A549 (cell line): ENCODE data around the gene CEP76. TPM values are rescaled to one million over a fixed set of nuclear protein-coding genes. Genes with fewer than 3 reads are reported as not detected.

ENCODE experiments used
- ATAC-seq, 2 experiments: fragments of 200-7000 bp in 1 of 2; fragments of >200 bp in 1 of 2; cut with Nextera tagmentation in 1 of 2; cut with Tn5 transposase in 1 of 2; 3 replicates each; pipeline versions ENCODE4 v1.8.0 to v1.9.1; 2018 to 2020; ENCODE audit warnings: mild to moderate bottlenecking in 1 of 2, moderate library complexity in 1 of 2
- CTCF ChIA-PET: fragments of 300-600 bp; sonication (Branson Sonifier 250); formaldehyde crosslinking; extraction: SDS; loops from one replicate; lab custom pipeline; 2021; ENCODE audit warnings: antibody characterized with exemption, inconsistent platforms; lab: Yijun Ruan, JAX
- POLR2A ChIA-PET: fragments of 350-600 bp; formaldehyde crosslinking; extraction: SDS; loops from one replicate; lab custom pipeline; 2021; ENCODE audit warnings: antibody characterized with exemption, inconsistent platforms; lab: Yijun Ruan, JAX
- DNase-seq, 2 experiments: peaks; one replicate each; pipeline versions ENCODE4 v3.0.0 to v3.0.0-alpha.2; 2011 to 2016; ENCODE audit warnings: low read depth in 1 of 2, low spot score in 1 of 2
- FAIRE-seq: peaks from 2 replicates; lab custom pipeline; 2011; peaks lifted over from hg19 to GRCh38; lab: Jason Lieb, UNC
- H3K27ac ChIP-seq, 2 experiments: fragments of >200 bp; sonication (Bioruptor Twin); formaldehyde crosslinking; 3 replicates each; pipeline ENCODE4 v1.5.1; 2016 to 2017
- H3K4me1 ChIP-seq: fragments of >200 bp; sonication (Bioruptor Twin); formaldehyde crosslinking; 3 replicates; pipeline ENCODE4 v1.6.1; 2016
- H3K4me2 ChIP-seq: fragments of >200 bp; sonication (Bioruptor Twin); formaldehyde crosslinking; 3 replicates; pipeline ENCODE4 v1.6.1; 2016
- H3K4me3 ChIP-seq: fragments of >200 bp; sonication (Bioruptor Twin); formaldehyde crosslinking; 3 replicates; pipeline ENCODE4 v1.5.1; 2016
- H3K9me3 ChIP-seq: fragments of >200 bp; sonication (Bioruptor Twin); formaldehyde crosslinking; 3 replicates; pipeline ENCODE4 v1.6.1; 2016
- BHLHE40 ChIP-seq: IDR thresholded peaks from 2 replicates; pipeline ENCODE4 v1.6.1; 2012; ENCODE audit warnings: low read depth, low read length, inconsistent platforms
- CHD4 ChIP-seq: fragments of 200-600 bp; sonication (generic); IDR thresholded peaks from 2 replicates; pipeline ENCODE4 v1.6.1; 2016; ENCODE audit warnings: antibody characterized with exemption, mild to moderate bottlenecking, borderline replicate concordance
- CTCF ChIP-seq: fragments of >200 bp; sonication (Bioruptor Twin); formaldehyde crosslinking; IDR thresholded peaks from 3 replicates; pipeline ENCODE4 v1.5.1; 2016
- ESRRA ChIP-seq: fragments of 150-350 bp; IDR thresholded peaks from 2 replicates; pipeline ENCODE4 v1.6.1; 2014; ENCODE audit warnings: mild to moderate bottlenecking, low read length, borderline replicate concordance
- FOSB ChIP-seq: fragments of 250-450 bp; sonication (Bioruptor Pico); IDR thresholded peaks from 2 replicates; pipeline ENCODE4 v1.5.0; 2020; ENCODE audit warnings: mild to moderate bottlenecking, moderate library complexity
- FOSL2 ChIP-seq, 2 experiments: fragments of 450-650 bp in 1 of 2; fragments of >200 bp in 1 of 2; sonication (Bioruptor Twin) in 1 of 2; formaldehyde crosslinking; IDR thresholded peaks; 2 replicates each; pipeline versions ENCODE4 v1.5.0 to v1.6.1; 2016 to 2020; ENCODE audit warnings: mild to moderate bottlenecking in 1 of 2, moderate library complexity in 1 of 2
- FOXS1 ChIP-seq: fragments of 250-450 bp; sonication (Bioruptor Pico); IDR thresholded peaks from 2 replicates; pipeline ENCODE4 v1.5.0; 2020; ENCODE audit warnings: mild to moderate bottlenecking, moderate library complexity
- HDAC2 ChIP-seq: fragments of 200-600 bp; sonication (generic); IDR thresholded peaks from 2 replicates; pipeline ENCODE4 v1.6.1; 2016
- HES2 ChIP-seq: fragments of >200 bp; sonication (Bioruptor Twin); formaldehyde crosslinking; IDR thresholded peaks from 2 replicates; pipeline ENCODE4 v1.6.1; 2016
- JUNB ChIP-seq: fragments of >200 bp; sonication (Bioruptor Twin); formaldehyde crosslinking; IDR thresholded peaks from 2 replicates; pipeline ENCODE4 v1.6.1; 2016
- KDM1A ChIP-seq: fragments of 200-600 bp; sonication (generic); IDR thresholded peaks from 2 replicates; pipeline ENCODE4 v1.6.1; 2016; ENCODE audit warnings: low read depth, mild to moderate bottlenecking
- KDM5A ChIP-seq: fragments of 200-600 bp; sonication (generic); IDR thresholded peaks from 2 replicates; pipeline ENCODE4 v1.6.1; 2016; ENCODE audit warnings: antibody characterized with exemption, mild to moderate bottlenecking
- MAFK ChIP-seq: fragments of 450-650 bp; IDR thresholded peaks from 2 replicates; pipeline ENCODE4 v1.6.1; 2014; ENCODE audit not compliant: partially characterized antibody
- NR3C1 ChIP-seq: fragments of >200 bp; sonication (Bioruptor Twin); formaldehyde crosslinking; IDR thresholded peaks from 3 replicates; pipeline ENCODE4 v1.6.1; 2017
- PHF8 ChIP-seq: fragments of 200-600 bp; sonication (generic); IDR thresholded peaks from 2 replicates; pipeline ENCODE4 v1.6.1; 2016; ENCODE audit warnings: low read depth, mild to moderate bottlenecking, antibody characterized with exemption, moderate library complexity, borderline replicate concordance
- POLR2AphosphoS2 ChIP-seq: conservative IDR thresholded peaks from 2 replicates; pipeline ENCODE4 v1.6.1; 2012; ENCODE audit warnings: low read length, improper control_type of control experiment, inconsistent platforms
- RAD21 ChIP-seq, 2 experiments: fragments of >200 bp in 1 of 2; sonication (Bioruptor Twin) in 1 of 2; formaldehyde crosslinking in 1 of 2; IDR thresholded peaks in 1 of 2; conservative IDR thresholded peaks in 1 of 2; 2 replicates in 1 of 2; 3 replicates in 1 of 2; pipeline ENCODE4 v1.6.1; 2012 to 2018; ENCODE audit warnings: inconsistent platforms in 1 of 2
- RFX5 ChIP-seq: fragments of 450-650 bp; IDR thresholded peaks from 2 replicates; pipeline ENCODE4 v1.7.1; 2014; ENCODE audit warnings: antibody characterized with exemption, mild to moderate bottlenecking, moderate library complexity
- RNF2 ChIP-seq: fragments of 200-600 bp; sonication (generic); IDR thresholded peaks from 2 replicates; pipeline ENCODE4 v1.6.1; 2016; ENCODE audit warnings: low read depth, mild to moderate bottlenecking, antibody characterized with exemption, moderate library complexity, borderline replicate concordance
- ZC3H11A ChIP-seq: fragments of 450-650 bp; IDR thresholded peaks from 2 replicates; pipeline ENCODE4 v1.6.1; 2014; ENCODE audit warnings: antibody characterized with exemption, mild to moderate bottlenecking
- ZNF302 ChIP-seq: fragments of 250-450 bp; sonication (Bioruptor Pico); IDR thresholded peaks from 2 replicates; pipeline ENCODE4 v1.9.0; 2021; ENCODE audit warnings: inconsistent platforms, mild to moderate bottlenecking, moderate library complexity
- ZSCAN20 ChIP-seq: fragments of 250-450 bp; sonication (Bioruptor Pico); IDR thresholded peaks from 2 replicates; pipeline ENCODE4 v1.8.0; 2022; ENCODE audit warnings: mild to moderate bottlenecking, moderate library complexity
- WGBS: methylation state at CpG from one replicate; pipeline ENCODE4 v1.1.6; 2017; ENCODE audit errors: missing lambda C conversion rate; 5-methylcytosine and 5-hydroxymethylcytosine counted together
- polyA plus RNA-seq, 4 experiments: library from polyadenylated mRNA; depleted of rRNA in 3 of 4; stranded (reverse); fragments of >200 nt; fragmentation: RNase III in 1 of 4; extraction: RNeasy Plus Mini Kit Qiagen cat#74134 plus additional on column Dnase treatment in 1 of 4; gene quantifications; 2 replicates in 3 of 4; 3 replicates in 1 of 4; pipeline ENCODE4 v1.2.3, GENCODE V29; 2011 to 2017
- TF ChIP-seq, protein P1 (sequence below): fragments of >200 bp; sonication (Bioruptor Twin); formaldehyde crosslinking; IDR thresholded peaks from 3 replicates; pipeline ENCODE4 v1.6.1; 2016
- TF ChIP-seq, protein P2 (sequence below): fragments of 450-650 bp; IDR thresholded peaks from 2 replicates; pipeline ENCODE4 v1.6.1; 2014; ENCODE audit warnings: antibody characterized with exemption

The CEP76 gene
- polyA plus RNA-seq, 2 of the 4 experiments (the other 2 are of a cell fraction), result 7.8 to 13.1 TPM

DNA sequence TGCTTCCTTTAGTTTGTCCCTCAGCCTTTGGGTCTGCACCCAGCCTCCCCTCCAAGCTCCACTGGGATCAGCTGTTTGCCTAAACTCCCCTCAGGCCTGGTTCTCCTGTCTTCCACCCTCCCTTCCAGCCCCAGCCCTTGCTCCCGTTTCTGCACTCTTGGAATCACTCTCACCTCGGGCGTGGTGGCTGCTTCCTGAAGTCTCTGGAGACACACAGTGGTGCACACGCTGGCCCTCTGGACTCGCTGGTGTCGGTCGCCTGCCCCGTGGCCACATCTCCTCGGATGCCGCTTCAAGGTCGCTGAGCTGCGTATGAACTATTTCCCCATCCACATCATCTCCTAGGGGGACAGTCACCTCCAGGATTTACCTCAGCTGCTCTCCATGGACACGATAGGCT lies 46.6 kb upstream of the CEP76 start (continued):
- TF ChIP-seq FOSL2 (IDR thresholded peaks at IDR 0.05) (no peak), FOSL2 (CRISPR knock-in tag; IDR thresholded peaks at IDR 0.05) (no peak), PHF8 (no peak), ZSCAN20 (CRISPR knock-in tag) (no peak), KDM5A (no peak)

DNA sequence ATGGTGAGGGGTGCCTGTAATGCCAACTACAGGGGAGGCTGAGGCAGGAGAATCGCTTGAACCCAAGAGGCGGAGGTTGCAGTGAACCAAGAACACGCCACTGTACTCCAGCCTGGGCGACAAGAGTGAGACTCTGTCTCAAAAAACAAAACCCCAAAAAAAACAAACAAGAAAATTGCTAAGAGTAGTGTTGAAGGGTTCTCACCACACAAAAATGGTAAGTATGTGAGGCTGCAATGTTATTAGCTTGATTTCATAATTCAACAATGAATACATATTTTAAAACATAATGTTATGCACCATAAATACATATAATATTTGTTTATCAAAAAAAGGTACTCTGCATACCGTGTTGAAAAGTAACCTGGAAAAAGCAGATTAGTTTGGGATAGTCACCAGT lies 46.1 kb upstream of the CEP76 start:
- TF ChIP-seq KDM1A (no peak), ESRRA (no peak), JUNB (no peak), NR3C1 (no peak), ZNF302 (CRISPR knock-in tag) (no peak), CHD4 (no peak), FOXS1 (no peak), HES2 (no peak), BHLHE40 (no peak)
- POLR2A ChIA-PET, result no interaction called here
- CTCF ChIA-PET, result interaction anchor here (1.2 to 6.6 kb wide), 4 partner anchors 22 to 186 kb away, joined by 3 to 83 read pairs (median 14); no protein-coding TSS in a partner anchor
- Histone ChIP-seq H3K4me1 (peaks cover 7% of the 10 kb centered on the region; the same call in 1 of the 3 replicates), H3K4me2 (no peak overlapping the region), H3K4me3 (no peak overlapping the region), H3K27ac (peak overlapping the region in 1 of 2 experiments; percentile 30; a peak in 1 of 6 replicates), H3K9me3 (no peaks in the 10 kb centered on the region)
- DNase-seq (no peak), FAIRE-seq (no peak), ATAC-seq (no peak)
- 78% methylated on average over 5 of the region's 5 CpGs for WGBS

GRCh38 chr18:12747530-12748315 lies 45.2 kb upstream of the CEP76 start:
- no peak for DNase-seq
- peaks cover 14% of the 10 kb centered on the region for H3K4me1 ChIP-seq
- CTCF ChIA-PET, result interaction anchor here (0.6 to 6.6 kb wide), 4 partner anchors 21 to 187 kb away, joined by 3 to 83 read pairs (median 10); no protein-coding TSS in a partner anchor
- no peak overlapping the region for H3K4me2 ChIP-seq
- TF ChIP-seq HDAC2 (no peak), CHD4 (no peak)
- TF ChIP-seq, protein P1, sequence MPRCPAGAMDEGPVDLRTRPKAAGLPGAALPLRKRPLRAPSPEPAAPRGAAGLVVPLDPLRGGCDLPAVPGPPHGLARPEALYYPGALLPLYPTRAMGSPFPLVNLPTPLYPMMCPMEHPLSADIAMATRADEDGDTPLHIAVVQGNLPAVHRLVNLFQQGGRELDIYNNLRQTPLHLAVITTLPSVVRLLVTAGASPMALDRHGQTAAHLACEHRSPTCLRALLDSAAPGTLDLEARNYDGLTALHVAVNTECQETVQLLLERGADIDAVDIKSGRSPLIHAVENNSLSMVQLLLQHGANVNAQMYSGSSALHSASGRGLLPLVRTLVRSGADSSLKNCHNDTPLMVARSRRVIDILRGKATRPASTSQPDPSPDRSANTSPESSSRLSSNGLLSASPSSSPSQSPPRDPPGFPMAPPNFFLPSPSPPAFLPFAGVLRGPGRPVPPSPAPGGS, result no peak
- WGBS, result 83% methylated on average over 8 of the region's 8 CpGs
- no peak overlapping the region for H3K27ac ChIP-seq
- no peaks in the 10 kb centered on the region for H3K9me3 ChIP-seq
- ATAC-seq, result no peak
- POLR2A ChIA-PET, result interaction anchor here (0.6 kb wide), 1 partner anchor 45 kb away, joined by 3 read pairs; the partner anchor contains the start of genes CEP76 and PSMG2
- FAIRE-seq, result no peak
- no peak overlapping the region for H3K4me3 ChIP-seq

GRCh38 chr18:12745095-12745795 lies 42.7 kb upstream of the CEP76 start:
- POLR2A ChIA-PET, result interaction anchor here (1.3 kb wide), 1 partner anchor 138 kb away, joined by 3 read pairs; the partner anchor contains the start of gene PTPN2
- Histone ChIP-seq H3K4me3 (no peak overlapping the region), H3K27ac (peak overlapping the region in 1 of 2 experiments; percentile 39; a peak in 2 of 6 replicates), H3K9me3 (no peaks in the 10 kb centered on the region), H3K4me2 (no peak overlapping the region), H3K4me1 (peaks cover 36% of the 10 kb centered on the region)
- DNase-seq, result no peak
- TF ChIP-seq KDM1A (no peak), CHD4 (no peak), POLR2AphosphoS2 (no peak), ZC3H11A (no peak), CTCF (no peak), FOSB (CRISPR knock-in tag) (no peak), RNF2 (no peak), HES2 (no peak), MAFK (no peak), RFX5 (no peak), RAD21 (conservative IDR thresholded peaks at IDR 0.05 in 1 of 2, IDR thresholded peaks at IDR 0.05 in 1 of 2) (no peak)
- TF ChIP-seq, protein P2, sequence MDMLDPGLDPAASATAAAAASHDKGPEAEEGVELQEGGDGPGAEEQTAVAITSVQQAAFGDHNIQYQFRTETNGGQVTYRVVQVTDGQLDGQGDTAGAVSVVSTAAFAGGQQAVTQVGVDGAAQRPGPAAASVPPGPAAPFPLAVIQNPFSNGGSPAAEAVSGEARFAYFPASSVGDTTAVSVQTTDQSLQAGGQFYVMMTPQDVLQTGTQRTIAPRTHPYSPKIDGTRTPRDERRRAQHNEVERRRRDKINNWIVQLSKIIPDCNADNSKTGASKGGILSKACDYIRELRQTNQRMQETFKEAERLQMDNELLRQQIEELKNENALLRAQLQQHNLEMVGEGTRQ, result no peak
- CTCF ChIA-PET, result interaction anchor here (0.8 to 7.1 kb wide), 21 partner anchors 8 to 414 kb away, joined by 3 to 84 read pairs (median 7); no protein-coding TSS in a partner anchor
- FAIRE-seq, result no peak
- WGBS, result 82% methylated on average over 7 of the region's 7 CpGs
- no peak for ATAC-seq
